HL-60 (cell line): ENCODE data around the gene MRPL20.

Source experiments
- DNase-seq, 2 experiments: peaks; one replicate each; pipeline ENCODE4 v3.0.0-alpha.2; 2010 to 2020; ENCODE audit warnings: low read depth in 1 of 2, low spot score in 1 of 2
- H3K27ac ChIP-seq: fragments of 250-450 bp; sonication (Bioruptor Pico); replicated peaks from 2 replicates; pipeline ENCODE4 v1.5.1; 2020; ENCODE audit warnings: mild to moderate bottlenecking, moderate library complexity
- H3K27me3 ChIP-seq: fragments of 250-450 bp; sonication (Bioruptor Pico); 2 replicates; pipeline ENCODE4 v1.5.1; 2021; ENCODE audit warnings: mild to moderate bottlenecking, moderate library complexity; ENCODE audit not compliant: insufficient read depth, poor library complexity, severe bottlenecking
- H3K4me3 ChIP-seq: replicated peaks from 2 replicates; pipeline ENCODE4 v1.5.1; 2011; ENCODE audit warnings: mild to moderate bottlenecking, control low read depth, low read length; ENCODE audit not compliant: insufficient read depth
- GABPA ChIP-seq: IDR thresholded peaks from 2 replicates; pipeline ENCODE4 v1.6.1; 2012; ENCODE audit warnings: low read depth
- POLR2AphosphoS5 ChIP-seq: IDR thresholded peaks from 2 replicates; pipeline ENCODE4 v1.6.1; 2012; ENCODE audit warnings: low read depth
- SPI1 ChIP-seq: IDR thresholded peaks from 2 replicates; pipeline ENCODE4 v1.6.1; 2012; ENCODE audit warnings: low read depth, mild to moderate bottlenecking, borderline replicate concordance
- TF ChIP-seq, protein P1 (sequence below): IDR thresholded peaks from 2 replicates; pipeline ENCODE4 v1.6.1; 2012; ENCODE audit warnings: low read depth; ENCODE audit not compliant: insufficient replicate concordance
- TF ChIP-seq, protein P2 (sequence below): IDR thresholded peaks from one replicate; pipeline ENCODE4 v1.5.1; 2011; ENCODE audit warnings: low read length, control low read depth, inconsistent platforms; ENCODE audit not compliant: insufficient read depth

The MRPL20 gene

DNA sequence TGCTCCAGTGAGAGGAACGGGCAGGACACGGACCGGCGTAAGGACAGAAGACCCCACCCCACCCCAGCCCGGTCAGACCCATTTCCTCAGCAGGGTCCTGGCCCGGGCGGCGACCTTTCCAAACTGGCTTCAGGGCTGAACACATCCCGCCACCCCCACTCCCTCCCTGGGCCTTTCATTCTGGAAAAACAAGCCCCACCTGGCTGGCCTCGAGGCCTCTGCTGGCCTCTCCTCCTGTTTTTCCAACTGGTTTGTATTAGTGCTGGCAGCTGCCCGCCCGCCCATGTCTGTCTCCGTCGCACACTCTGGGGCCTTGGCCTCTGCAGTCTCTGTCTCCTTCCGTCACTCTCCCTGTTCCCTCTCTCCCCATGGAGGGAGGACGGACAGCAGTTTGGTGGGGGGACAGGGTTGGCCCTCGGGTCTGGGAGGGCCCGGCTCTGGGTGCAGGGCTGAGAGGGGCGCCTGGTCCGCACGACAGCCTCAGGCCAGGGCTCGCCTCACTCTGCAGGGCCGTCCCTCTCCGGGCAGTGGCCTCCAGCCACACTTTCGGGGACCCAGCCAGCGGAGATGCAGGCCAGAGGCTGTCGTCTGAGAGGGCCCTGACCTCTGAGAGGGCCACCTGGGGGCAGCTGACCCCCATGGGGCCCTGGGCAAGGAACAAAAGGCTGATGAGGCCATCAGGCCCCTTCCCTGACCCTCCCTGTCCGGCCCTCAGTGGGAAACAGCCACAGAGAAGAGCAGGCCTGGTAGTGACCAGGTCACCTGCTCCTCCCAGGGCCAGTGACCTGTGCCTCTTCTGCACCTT is 47.2 kb downstream of the MRPL20 start:
- Histone ChIP-seq H3K27me3 (peaks cover 19% of the 10 kb centered on the region), H3K4me3 (no peak overlapping the region), H3K27ac (no peak overlapping the region)
- TF ChIP-seq SPI1 (no peak), POLR2AphosphoS5 (no peak), GABPA (no peak)
- TF ChIP-seq, protein P1, sequence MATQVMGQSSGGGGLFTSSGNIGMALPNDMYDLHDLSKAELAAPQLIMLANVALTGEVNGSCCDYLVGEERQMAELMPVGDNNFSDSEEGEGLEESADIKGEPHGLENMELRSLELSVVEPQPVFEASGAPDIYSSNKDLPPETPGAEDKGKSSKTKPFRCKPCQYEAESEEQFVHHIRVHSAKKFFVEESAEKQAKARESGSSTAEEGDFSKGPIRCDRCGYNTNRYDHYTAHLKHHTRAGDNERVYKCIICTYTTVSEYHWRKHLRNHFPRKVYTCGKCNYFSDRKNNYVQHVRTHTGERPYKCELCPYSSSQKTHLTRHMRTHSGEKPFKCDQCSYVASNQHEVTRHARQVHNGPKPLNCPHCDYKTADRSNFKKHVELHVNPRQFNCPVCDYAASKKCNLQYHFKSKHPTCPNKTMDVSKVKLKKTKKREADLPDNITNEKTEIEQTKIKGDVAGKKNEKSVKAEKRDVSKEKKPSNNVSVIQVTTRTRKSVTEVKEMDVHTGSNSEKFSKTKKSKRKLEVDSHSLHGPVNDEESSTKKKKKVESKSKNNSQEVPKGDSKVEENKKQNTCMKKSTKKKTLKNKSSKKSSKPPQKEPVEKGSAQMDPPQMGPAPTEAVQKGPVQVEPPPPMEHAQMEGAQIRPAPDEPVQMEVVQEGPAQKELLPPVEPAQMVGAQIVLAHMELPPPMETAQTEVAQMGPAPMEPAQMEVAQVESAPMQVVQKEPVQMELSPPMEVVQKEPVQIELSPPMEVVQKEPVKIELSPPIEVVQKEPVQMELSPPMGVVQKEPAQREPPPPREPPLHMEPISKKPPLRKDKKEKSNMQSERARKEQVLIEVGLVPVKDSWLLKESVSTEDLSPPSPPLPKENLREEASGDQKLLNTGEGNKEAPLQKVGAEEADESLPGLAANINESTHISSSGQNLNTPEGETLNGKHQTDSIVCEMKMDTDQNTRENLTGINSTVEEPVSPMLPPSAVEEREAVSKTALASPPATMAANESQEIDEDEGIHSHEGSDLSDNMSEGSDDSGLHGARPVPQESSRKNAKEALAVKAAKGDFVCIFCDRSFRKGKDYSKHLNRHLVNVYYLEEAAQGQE: no peak
- TF ChIP-seq, protein P2, sequence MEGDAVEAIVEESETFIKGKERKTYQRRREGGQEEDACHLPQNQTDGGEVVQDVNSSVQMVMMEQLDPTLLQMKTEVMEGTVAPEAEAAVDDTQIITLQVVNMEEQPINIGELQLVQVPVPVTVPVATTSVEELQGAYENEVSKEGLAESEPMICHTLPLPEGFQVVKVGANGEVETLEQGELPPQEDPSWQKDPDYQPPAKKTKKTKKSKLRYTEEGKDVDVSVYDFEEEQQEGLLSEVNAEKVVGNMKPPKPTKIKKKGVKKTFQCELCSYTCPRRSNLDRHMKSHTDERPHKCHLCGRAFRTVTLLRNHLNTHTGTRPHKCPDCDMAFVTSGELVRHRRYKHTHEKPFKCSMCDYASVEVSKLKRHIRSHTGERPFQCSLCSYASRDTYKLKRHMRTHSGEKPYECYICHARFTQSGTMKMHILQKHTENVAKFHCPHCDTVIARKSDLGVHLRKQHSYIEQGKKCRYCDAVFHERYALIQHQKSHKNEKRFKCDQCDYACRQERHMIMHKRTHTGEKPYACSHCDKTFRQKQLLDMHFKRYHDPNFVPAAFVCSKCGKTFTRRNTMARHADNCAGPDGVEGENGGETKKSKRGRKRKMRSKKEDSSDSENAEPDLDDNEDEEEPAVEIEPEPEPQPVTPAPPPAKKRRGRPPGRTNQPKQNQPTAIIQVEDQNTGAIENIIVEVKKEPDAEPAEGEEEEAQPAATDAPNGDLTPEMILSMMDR: no peak
- DNase-seq: no peak

DNA sequence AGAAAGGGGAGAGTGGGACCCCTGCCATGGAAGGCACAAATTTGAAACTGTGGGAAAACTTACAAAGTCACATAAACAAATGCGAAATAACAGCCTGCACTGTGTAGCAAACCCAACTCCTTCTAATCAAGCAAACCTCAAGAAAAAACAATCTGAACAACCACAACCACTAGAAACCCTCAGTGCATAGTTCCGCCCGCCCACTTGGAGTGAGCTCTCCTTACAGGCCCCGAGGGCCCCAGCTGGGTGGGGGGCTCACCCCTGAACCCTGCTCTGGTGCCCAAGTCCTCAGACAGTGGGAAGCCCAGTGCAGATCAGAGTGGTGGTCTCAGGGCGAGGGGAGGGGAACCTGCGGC is 47.8 kb downstream of the MRPL20 start:
- DNase-seq: no peak
- Histone ChIP-seq H3K27ac (no peak overlapping the region), H3K27me3 (peaks cover 24% of the 10 kb centered on the region), H3K4me3 (no peak overlapping the region)
- TF ChIP-seq, protein P1: no peak
- TF ChIP-seq SPI1 (no peak), POLR2AphosphoS5 (no peak), GABPA (no peak)
- TF ChIP-seq, protein P2: no peak

DNA sequence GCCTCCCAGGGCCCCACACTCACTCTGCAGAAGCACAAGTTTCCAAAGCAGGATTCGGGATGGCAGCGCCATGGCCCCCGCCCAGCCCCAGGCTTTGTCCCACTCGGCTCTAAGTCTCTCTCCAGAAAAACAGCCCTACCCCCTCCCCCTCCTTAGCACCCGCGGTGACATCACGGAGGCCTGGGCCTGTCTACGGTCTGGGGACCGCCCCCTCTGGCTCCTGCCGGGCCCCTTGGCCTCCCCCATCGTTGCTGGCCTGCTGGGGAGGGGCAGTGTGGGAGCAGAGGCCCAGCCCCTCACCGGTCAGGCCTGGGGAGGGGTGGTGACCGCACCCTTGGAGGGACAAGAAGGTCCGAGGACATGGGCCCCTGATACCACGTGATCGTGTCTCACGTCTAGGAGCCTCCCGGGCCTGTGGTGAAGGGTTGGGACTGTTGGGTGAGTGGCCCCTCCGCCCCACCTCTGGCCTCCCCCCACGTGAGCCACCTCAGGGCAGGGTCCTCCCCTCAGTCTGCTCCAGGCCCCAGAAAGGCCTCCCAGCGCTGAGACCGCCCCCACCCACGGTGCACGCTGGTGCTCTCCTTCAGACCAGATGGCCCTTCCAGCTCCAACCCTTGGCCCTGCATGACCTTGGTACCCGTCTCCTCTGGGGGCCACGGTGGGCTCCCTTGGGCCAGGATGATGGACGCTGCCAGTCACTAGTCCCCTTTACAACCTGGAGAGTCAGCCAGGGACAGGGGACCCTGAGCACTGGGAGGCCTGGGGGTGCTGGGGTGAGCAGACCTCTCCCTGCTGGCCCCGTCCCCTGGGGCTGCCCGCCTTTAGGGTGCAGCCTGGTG is 48.4 kb downstream of the MRPL20 start, which contains the start of gene MXRA8:
TSS of gene MXRA8 (minus strand) at position 123 of the 839 bp plus-strand sequence. CDS start at position 72, 51 bp downstream.
- DNase-seq: no peak
- Histone ChIP-seq H3K27me3 (peaks cover 31% of the 10 kb centered on the region), H3K4me3 (no peak within 1 kb of the TSS), H3K27ac (no peak within 1 kb of the TSS)
- TF ChIP-seq SPI1 (no peak), GABPA (no peak), POLR2AphosphoS5 (no peak)
- TF ChIP-seq, protein P2: no peak
- TF ChIP-seq, protein P1: no peak
